Stomach (tissue), 4 donors: Measurements from ENCODE around the gene TXNDC12.

Source experiments
- CTCF ChIP-seq, 7 experiments: fragments of 450-650 bp in 4 of 7; fragments of 200-600 bp in 3 of 7; sonication (generic) in 3 of 7; IDR thresholded peaks; one replicate each; pipeline ENCODE4 v1.5.1; 2016 to 2019; ENCODE audit warnings: antibody characterized with exemption in 7 of 7, control low read depth in 2 of 7, mild to moderate bottlenecking in 1 of 7
- EP300 ChIP-seq: sonication (generic); formaldehyde crosslinking; IDR thresholded peaks from one replicate; pipeline ENCODE4 v1.6.1; 2017; ENCODE audit warnings: antibody characterized with exemption
- POLR2A ChIP-seq, 4 donors: fragments of 450-650 bp; IDR thresholded peaks; one replicate each; pipeline ENCODE4 v1.6.1; 2016; ENCODE audit warnings: antibody characterized with exemption in 4 of 4, control low read depth in 2 of 4, mild to moderate bottlenecking in 1 of 4, moderate library complexity in 1 of 4
- POLR2AphosphoS5 ChIP-seq, 3 donors: sonication (generic); formaldehyde crosslinking; IDR thresholded peaks; one replicate each; pipeline ENCODE4 v1.6.1; 2016; ENCODE audit warnings: antibody characterized with exemption in 3 of 3

- TF ChIP-seq CTCF (IDR thresholded peaks at IDR 0.05): no peak
- no peak for TF ChIP-seq POLR2AphosphoS5 (IDR thresholded peaks at IDR 0.05)
- no peak for TF ChIP-seq POLR2A (IDR thresholded peaks at IDR 0.05)
- no peak for TF ChIP-seq EP300
Observed at GRCh38 chr1:52059888-52060287, 4.9 kb upstream of the TXNDC12 start.
